Measurements from ENCODE around the gene TRERF1.

TRERF1 gene

DNA sequence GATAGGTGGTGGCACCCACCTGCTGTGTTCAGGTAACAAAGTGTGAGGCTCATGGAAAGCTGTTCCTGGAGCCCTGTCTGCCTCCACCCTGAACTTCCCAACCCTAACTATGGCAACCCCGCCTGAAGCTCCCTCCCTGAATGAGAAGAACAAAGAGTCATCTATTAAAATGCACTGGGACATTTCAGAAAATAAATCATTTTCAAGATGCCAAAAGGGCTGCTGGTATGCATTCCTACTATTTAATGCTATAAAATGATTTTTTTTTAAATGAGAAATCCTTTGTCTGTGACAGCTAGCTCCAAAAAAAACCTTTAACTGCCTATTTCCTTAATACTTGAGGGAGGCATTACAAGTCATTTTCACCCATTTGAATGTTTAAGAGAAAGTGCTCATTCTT, 149.7 kb downstream of the TRERF1 start:
- Histone ChIP-seq H3K36me3 (ENCODE audit: low read length) (no peaks in the 10 kb centered on the region), H3K9ac (ENCODE audit: low read length) (no peak overlapping the region), H3F3A (ENCODE audit: insufficient read depth) (no peaks in the 10 kb centered on the region), H3K4me2 (ENCODE audit: low read depth, low read length, poor library complexity, severe bottlenecking) (no peak overlapping the region), H3K27me3 (ENCODE audit: low read length) (no peaks in the 10 kb centered on the region), H4K20me1 (ENCODE audit: low read depth, low read length) (no peaks in the 10 kb centered on the region), H3K9me2 (replicated peaks; ENCODE audit: insufficient read depth, low read length) (no peaks in the 10 kb centered on the region), H3K27ac (ENCODE audit: low read depth, low read length) (no peak overlapping the region), H2AFZ (ENCODE audit: low read depth, low read length, severe bottlenecking) (no peak overlapping the region), H3K79me2 (ENCODE audit: insufficient read depth, low read length) (no peaks in the 10 kb centered on the region), H3K9me3 (ENCODE audit: insufficient read depth, low read length) (no peaks in the 10 kb centered on the region), H3K4me3 (ENCODE audit: insufficient read depth, low read length, poor library complexity, severe bottlenecking) (no peak overlapping the region)
- no peak for TF ChIP-seq EZH2phosphoT487 (conservative IDR thresholded peaks at IDR 0.05; ENCODE audit: low read length)
- TF ChIP-seq, protein P1, sequence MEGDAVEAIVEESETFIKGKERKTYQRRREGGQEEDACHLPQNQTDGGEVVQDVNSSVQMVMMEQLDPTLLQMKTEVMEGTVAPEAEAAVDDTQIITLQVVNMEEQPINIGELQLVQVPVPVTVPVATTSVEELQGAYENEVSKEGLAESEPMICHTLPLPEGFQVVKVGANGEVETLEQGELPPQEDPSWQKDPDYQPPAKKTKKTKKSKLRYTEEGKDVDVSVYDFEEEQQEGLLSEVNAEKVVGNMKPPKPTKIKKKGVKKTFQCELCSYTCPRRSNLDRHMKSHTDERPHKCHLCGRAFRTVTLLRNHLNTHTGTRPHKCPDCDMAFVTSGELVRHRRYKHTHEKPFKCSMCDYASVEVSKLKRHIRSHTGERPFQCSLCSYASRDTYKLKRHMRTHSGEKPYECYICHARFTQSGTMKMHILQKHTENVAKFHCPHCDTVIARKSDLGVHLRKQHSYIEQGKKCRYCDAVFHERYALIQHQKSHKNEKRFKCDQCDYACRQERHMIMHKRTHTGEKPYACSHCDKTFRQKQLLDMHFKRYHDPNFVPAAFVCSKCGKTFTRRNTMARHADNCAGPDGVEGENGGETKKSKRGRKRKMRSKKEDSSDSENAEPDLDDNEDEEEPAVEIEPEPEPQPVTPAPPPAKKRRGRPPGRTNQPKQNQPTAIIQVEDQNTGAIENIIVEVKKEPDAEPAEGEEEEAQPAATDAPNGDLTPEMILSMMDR (IDR thresholded peaks at IDR 0.05; ENCODE audit: insufficient read depth, low read length, poor library complexity, severe bottlenecking): no peak

DNA sequence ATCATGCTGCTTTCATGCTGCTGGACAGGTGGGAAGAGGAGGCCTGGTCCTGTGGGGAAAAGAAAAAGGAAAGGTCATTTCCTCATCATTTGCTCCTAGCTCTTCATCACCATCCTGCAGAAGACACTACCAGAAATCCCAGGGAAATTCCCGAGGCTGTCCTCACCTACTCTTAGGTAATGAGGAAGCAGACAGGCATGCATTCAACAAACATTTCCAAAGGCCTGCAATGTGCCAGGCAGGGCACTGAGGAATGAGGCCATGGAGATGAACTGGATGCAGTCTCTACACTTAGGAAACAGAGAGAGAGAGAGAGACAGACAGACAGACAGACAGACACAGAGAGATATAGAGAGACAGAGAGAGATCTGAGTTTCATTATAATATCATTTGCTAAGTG, 151.0 kb downstream of the TRERF1 start:
- TF ChIP-seq, protein P1 (IDR thresholded peaks at IDR 0.05; ENCODE audit: insufficient read depth, low read length, poor library complexity, severe bottlenecking): no peak
- no peak for TF ChIP-seq EZH2phosphoT487 (conservative IDR thresholded peaks at IDR 0.05; ENCODE audit: low read length)
- H3K4me3 ChIP-seq (ENCODE audit: insufficient read depth, low read length, poor library complexity, severe bottlenecking): no peak overlapping the region
- H3F3A ChIP-seq (ENCODE audit: insufficient read depth): no peaks in the 10 kb centered on the region
- no peaks in the 10 kb centered on the region for H3K9me2 ChIP-seq (replicated peaks; ENCODE audit: insufficient read depth, low read length)
- no peaks in the 10 kb centered on the region for H3K27me3 ChIP-seq (ENCODE audit: low read length)
- H2AFZ ChIP-seq (ENCODE audit: low read depth, low read length, severe bottlenecking): no peak overlapping the region
- H3K27ac ChIP-seq (ENCODE audit: low read depth, low read length): no peak overlapping the region
- no peaks in the 10 kb centered on the region for H3K79me2 ChIP-seq (ENCODE audit: insufficient read depth, low read length)
- no peaks in the 10 kb centered on the region for H3K36me3 ChIP-seq (ENCODE audit: low read length)
- H3K9ac ChIP-seq (ENCODE audit: low read length): no peak overlapping the region
- no peaks in the 10 kb centered on the region for H3K9me3 ChIP-seq (ENCODE audit: insufficient read depth, low read length)
- no peaks in the 10 kb centered on the region for H4K20me1 ChIP-seq (ENCODE audit: low read depth, low read length)
- no peak overlapping the region for H3K4me2 ChIP-seq (ENCODE audit: low read depth, low read length, poor library complexity, severe bottlenecking)

DNA sequence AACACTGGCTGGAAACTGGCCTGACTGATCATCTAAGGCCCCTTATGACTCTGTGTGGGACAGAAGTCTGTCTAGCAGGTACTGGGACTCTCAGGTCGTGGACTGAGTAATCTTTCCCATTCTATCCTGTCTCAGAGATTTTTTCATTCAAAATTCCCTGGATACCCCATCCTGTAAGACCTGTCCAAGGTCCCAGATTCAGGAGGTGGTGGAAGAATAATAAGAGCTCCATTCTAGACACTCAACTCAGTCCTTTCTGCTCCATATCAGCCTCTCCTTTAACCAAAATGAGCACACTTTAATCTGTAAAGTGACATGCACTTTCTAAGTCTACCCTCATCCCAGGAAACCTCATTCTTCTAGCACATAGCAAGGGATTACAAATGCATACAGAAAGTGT, 151.5 kb downstream of the TRERF1 start:
- no peaks in the 10 kb centered on the region for H3K9me2 ChIP-seq (replicated peaks; ENCODE audit: insufficient read depth, low read length)
- H3K27ac ChIP-seq (ENCODE audit: low read depth, low read length): no peak overlapping the region
- H3K79me2 ChIP-seq (ENCODE audit: insufficient read depth, low read length): no peaks in the 10 kb centered on the region
- H3K9me3 ChIP-seq (ENCODE audit: insufficient read depth, low read length): no peaks in the 10 kb centered on the region
- H2AFZ ChIP-seq (ENCODE audit: low read depth, low read length, severe bottlenecking): no peak overlapping the region
- H3K27me3 ChIP-seq (ENCODE audit: low read length): no peaks in the 10 kb centered on the region
- H4K20me1 ChIP-seq (ENCODE audit: low read depth, low read length): no peaks in the 10 kb centered on the region
- H3F3A ChIP-seq (ENCODE audit: insufficient read depth): no peaks in the 10 kb centered on the region
- H3K9ac ChIP-seq (ENCODE audit: low read length): no peak overlapping the region
- H3K4me3 ChIP-seq (ENCODE audit: insufficient read depth, low read length, poor library complexity, severe bottlenecking): no peak overlapping the region
- TF ChIP-seq, protein P1 (IDR thresholded peaks at IDR 0.05; ENCODE audit: insufficient read depth, low read length, poor library complexity, severe bottlenecking): no peak
- no peak for TF ChIP-seq EZH2phosphoT487 (conservative IDR thresholded peaks at IDR 0.05; ENCODE audit: low read length)
- no peak overlapping the region for H3K4me2 ChIP-seq (ENCODE audit: low read depth, low read length, poor library complexity, severe bottlenecking)
- H3K36me3 ChIP-seq (ENCODE audit: low read length): no peaks in the 10 kb centered on the region
